Activated naive CD8-positive, alpha-beta T cell (primary cell): ENCODE data around the gene LAT.
"Not testable (repeated sequence)": the region's sequence is repeated elsewhere in the genome, so short reads cannot be mapped to it uniquely, and the experiment has no call there.

ENCODE experiments used
- H3K27ac Mint-ChIP-seq: one replicate; pipeline ENCODE4 v1.8.0; 2021; ENCODE audit warnings: mixed read lengths
- H3K27me3 Mint-ChIP-seq: one replicate; pipeline ENCODE4 v1.8.0; 2021; ENCODE audit warnings: mixed read lengths
- H3K36me3 Mint-ChIP-seq: one replicate; pipeline ENCODE4 v1.8.0; 2021; ENCODE audit warnings: mixed read lengths
- H3K4me1 Mint-ChIP-seq: one replicate; pipeline ENCODE4 v1.8.0; 2021; ENCODE audit warnings: low read depth, mixed read lengths
- H3K4me3 Mint-ChIP-seq: one replicate; pipeline ENCODE4 v1.8.0; 2021; ENCODE audit warnings: mild to moderate bottlenecking, mixed read lengths
- H3K9me3 Mint-ChIP-seq: one replicate; pipeline ENCODE4 v1.8.0; 2021; ENCODE audit warnings: low read depth, mixed read lengths

Gene LAT, protein sequence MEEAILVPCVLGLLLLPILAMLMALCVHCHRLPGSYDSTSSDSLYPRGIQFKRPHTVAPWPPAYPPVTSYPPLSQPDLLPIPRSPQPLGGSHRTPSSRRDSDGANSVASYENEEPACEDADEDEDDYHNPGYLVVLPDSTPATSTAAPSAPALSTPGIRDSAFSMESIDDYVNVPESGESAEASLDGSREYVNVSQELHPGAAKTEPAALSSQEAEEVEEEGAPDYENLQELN

DNA sequence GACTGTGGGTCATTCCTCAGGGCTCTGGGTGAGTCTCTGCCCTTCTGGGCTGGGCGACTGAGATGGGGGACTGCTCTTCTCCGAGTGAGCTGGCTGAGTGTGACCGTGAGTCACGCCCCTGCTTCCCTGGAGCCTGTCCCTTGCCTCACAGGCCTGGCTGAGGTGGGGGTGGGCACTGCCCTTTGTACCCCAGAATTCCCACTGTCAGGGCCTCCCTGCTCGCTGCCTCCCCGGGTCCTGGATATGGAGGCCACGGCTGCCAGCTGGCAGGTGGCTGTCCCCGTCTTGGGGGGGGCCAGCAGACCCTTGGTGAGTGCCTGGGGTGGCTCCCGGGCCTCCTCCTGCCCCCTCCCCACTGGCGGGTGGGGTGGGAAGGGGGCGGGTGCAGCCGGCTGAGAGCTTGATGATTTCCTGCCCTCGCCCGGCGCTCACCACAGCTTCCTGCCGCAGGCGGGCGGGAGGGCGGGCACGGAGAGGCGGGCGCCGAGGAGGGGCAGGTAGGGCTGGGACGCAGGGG, at the start of gene LAT:
Gene LAT (plus strand): TSS at position 434 of the 517 bp plus-strand sequence. CDS start 366 bp downstream, outside the sequence.
- Mint-ChIP-seq H3K27ac (peak within 1 kb of the TSS; percentile 98), H3K36me3 (peaks cover 25% of the 10 kb centered on the region)

DNA sequence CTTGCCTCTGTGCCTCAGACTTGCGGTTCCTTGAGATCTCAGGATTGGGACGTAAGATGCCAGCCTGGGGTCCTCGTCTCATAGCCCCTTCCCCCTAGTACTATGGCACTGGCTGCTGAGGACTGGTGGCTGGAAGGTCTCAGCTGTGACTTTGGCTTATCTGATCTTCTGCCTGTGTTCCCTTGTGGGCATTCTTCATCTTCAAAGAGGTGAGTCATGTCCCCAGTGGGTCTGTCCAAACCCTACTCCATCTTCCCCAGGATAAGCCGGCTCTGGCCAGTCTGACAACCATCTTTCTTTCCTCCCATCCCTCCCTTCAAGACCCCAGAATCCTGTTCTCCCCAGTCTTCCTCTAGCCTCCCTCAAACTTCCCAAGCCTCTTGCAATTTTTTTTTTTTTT, 49.5 kb upstream of the LAT start:
- Mint-ChIP-seq H3K9me3 (no peaks in the 10 kb centered on the region), H3K4me1 (peaks cover 23% of the 10 kb centered on the region), H3K36me3 (peaks cover 2% of the 10 kb centered on the region), H3K27ac (no peak overlapping the region), H3K4me3 (no peak overlapping the region), H3K27me3 (no peaks in the 10 kb centered on the region)

More for the DNA sequence above, at the start of gene LAT:
- Mint-ChIP-seq H3K4me1 (peaks cover 36% of the 10 kb centered on the region), H3K27me3 (no peaks in the 10 kb centered on the region), H3K9me3 (no peaks in the 10 kb centered on the region), H3K4me3 (peak within 1 kb of the TSS; percentile 89)

DNA sequence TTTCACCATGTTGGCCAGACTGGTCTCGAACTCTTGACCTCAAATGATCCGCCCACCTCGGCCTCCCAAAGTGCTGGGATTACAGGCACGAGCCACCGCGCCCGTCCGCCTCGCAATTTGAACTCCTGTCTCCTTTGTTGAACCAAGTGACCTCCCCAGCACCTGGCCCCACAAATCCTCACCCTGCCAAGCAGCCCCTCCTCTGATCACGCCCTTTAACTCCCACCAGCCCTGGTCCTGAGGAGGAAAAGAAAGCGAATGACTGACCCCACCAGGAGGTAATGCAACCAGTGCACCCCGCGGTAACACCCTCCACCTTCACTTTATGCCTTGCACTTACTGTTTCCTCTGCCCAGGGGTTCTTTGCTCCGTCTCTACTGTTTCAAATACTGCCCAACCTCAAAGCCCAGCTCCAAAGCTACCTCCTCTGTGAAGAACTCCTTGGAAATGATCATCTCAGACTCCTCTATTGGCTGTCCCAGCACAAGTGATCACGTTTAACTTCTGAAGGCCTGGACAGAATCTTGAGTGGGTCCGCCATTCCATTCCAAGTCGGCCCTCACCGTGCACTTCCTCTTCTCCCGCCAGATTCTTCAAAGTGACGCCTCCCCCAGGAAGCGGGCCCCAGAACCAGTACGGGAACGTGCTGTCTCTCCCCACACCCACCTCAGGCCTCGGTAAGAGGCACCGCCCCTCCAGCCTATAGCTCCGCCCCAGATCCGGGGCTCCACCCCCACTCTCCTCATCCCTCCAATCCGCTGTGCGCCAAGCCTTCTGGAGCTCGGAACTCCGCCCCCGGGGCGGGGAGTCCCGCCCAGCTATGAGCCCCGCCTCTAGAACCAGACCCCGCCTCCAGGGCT, 48.7 kb upstream of the LAT start:
- peaks cover 15% of the 10 kb centered on the region for H3K4me1 Mint-ChIP-seq
- peak overlapping the region; percentile 86 for H3K4me3 Mint-ChIP-seq
- peak overlapping the region; percentile 82 for H3K27ac Mint-ChIP-seq
- peaks cover 2% of the 10 kb centered on the region for H3K36me3 Mint-ChIP-seq
- no peaks in the 10 kb centered on the region for H3K9me3 Mint-ChIP-seq
- no peaks in the 10 kb centered on the region for H3K27me3 Mint-ChIP-seq

DNA sequence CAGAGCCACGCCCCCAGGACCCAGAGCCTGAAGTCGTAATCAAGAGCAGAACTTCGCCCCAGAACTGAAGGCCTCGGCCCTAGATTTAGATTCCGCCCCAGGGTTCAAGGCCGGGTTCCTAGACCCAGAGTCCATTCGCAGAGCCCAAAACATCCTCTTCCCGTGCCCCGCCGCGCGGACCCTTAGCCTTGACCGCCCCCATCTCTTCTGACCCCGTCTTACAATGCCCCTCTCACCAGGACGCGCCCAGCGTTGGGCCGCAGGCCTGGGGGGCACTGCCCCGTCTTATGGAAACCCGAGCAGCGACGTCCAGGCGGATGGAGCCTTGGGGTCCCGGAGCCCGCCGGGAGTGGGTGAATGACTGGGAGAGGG, 48.1 kb upstream of the LAT start:
- Mint-ChIP-seq H3K27ac (no peak overlapping the region), H3K4me1 (peaks cover 13% of the 10 kb centered on the region), H3K36me3 (peaks cover 2% of the 10 kb centered on the region), H3K4me3 (peak overlapping the region; percentile 86), H3K9me3 (no peaks in the 10 kb centered on the region), H3K27me3 (no peaks in the 10 kb centered on the region)

DNA sequence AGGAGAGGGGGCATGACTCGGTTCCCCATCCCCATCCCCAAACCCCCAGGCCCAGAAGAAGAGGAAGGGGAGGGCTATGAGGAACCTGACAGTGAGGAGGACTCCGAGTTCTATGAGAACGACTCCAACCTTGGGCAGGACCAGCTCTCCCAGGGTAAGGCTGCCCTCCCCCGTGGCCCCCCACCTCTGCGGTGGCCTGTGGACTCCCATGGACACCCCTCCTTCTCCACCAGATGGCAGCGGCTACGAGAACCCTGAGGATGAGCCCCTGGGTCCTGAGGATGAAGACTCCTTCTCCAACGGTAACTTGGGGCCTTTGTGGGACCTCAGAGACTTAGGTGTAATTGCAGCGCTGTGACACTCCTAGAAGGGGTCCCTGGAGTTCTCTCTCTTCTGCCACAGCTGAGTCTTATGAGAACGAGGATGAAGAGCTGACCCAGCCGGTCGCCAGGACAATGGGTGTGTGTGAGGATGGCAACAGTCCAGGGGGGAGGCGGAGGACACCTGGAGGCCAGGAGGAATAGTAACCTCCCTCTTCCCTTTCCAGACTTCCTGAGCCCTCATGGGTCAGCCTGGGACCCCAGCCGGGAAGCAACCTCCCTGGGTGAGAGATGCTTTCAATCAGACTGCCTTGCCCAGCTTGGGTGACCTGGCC, 47.5 kb upstream of the LAT start:
- H3K27ac Mint-ChIP-seq = no peak overlapping the region
- H3K27me3 Mint-ChIP-seq = no peaks in the 10 kb centered on the region
- H3K4me3 Mint-ChIP-seq = no peak overlapping the region
- no peaks in the 10 kb centered on the region for H3K9me3 Mint-ChIP-seq
- peaks cover 2% of the 10 kb centered on the region for H3K36me3 Mint-ChIP-seq
- H3K4me1 Mint-ChIP-seq = peaks cover 13% of the 10 kb centered on the region

DNA sequence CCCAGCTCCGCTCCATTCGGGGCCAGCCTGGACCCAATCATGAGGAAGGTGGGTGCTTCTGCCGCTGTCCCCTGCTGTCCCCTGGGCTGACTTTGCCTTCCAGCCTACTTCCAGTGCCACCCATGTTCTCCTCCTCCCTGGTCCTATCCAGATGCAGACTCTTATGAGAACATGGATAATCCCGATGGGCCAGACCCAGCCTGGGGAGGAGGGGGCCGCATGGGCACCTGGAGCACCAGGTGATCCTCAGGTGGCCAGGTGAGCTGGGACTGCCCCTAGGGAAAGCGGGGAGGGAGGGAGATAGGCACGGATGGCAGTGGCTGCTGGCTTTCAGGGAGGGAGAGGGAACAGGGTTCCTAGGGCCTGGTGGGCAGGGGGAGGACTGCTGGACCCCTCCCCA, 46.1 kb upstream of the LAT start:
- Mint-ChIP-seq H3K27ac (no peak overlapping the region), H3K27me3 (no peaks in the 10 kb centered on the region), H3K4me1 (peaks cover 13% of the 10 kb centered on the region), H3K4me3 (no peak overlapping the region), H3K9me3 (no peaks in the 10 kb centered on the region), H3K36me3 (peaks cover 2% of the 10 kb centered on the region)

DNA sequence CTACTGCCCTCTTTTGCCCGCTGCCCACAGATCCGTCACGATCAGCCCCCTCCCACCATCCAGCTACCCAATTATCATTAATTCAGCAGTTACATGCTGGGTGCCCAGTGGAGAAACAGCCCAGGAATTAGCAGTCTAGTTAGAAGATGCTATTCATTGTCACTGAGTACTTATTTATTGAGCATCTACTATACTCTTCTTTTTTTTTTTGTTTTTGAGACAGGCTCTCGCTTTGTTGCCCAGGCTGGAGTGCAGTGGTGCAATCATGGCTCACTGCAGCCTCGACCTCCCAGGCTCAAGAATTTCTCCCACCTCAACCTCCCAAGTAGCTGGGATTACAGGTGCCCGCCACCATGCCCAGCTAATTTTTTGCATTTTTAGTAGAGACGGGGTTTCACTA, 45.0 kb upstream of the LAT start:
- H3K4me1 Mint-ChIP-seq = peaks cover 13% of the 10 kb centered on the region
- not testable (repeated sequence) for H3K4me3 Mint-ChIP-seq, H3K27ac Mint-ChIP-seq

DNA sequence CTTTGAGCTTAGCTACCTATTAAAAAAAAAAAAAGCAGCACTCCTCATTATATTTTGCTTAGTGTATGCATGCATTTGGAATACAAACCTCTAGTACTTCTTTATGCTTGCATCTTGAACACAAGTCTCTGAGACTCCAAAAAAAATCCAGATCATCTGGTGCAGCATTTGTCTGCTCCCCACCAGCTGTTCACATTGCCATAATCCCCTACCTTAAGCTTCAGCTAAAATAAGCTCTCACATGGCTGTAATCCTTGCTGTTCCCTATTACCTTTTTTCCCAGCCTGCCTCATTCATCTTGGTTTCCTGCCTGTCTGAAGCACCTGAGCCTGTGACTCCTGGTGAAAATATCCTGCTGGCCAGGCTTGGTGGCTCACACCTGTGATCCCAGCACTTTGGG, 41.6 kb upstream of the LAT start:
- H3K4me1 Mint-ChIP-seq = peaks cover 8% of the 10 kb centered on the region
- no peaks in the 10 kb centered on the region for H3K36me3 Mint-ChIP-seq
- no peak overlapping the region for H3K27ac Mint-ChIP-seq

More for the DNA sequence above, 45.0 kb upstream of the LAT start:
- H3K27me3 Mint-ChIP-seq, H3K9me3 Mint-ChIP-seq, H3K36me3 Mint-ChIP-seq: not testable (repeated sequence)

DNA sequence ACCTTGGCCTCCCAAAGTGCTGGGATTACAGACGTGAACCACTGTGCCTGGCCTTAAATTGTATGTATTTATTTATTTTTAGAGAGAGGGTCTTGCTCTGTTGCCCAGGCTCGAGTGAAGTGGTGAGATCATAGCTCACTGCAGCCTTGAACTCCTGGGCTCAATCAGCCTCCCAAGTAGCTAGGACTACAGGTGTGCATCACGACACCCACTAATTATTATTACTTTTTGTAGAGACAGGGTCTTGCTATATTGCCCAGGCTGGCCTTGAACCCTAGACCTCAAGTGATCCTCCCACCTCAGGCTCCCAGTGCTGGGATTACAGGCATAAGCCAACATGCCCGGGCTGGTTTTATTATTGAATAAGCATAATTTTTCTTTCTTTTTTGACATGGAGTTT, 38.2 kb upstream of the LAT start:
- no peaks in the 10 kb centered on the region for H3K36me3 Mint-ChIP-seq
- H3K27me3 Mint-ChIP-seq = no peaks in the 10 kb centered on the region
- H3K9me3 Mint-ChIP-seq = no peaks in the 10 kb centered on the region
- H3K4me3 Mint-ChIP-seq = no peak overlapping the region
- H3K27ac Mint-ChIP-seq = no peak overlapping the region
- peaks cover 17% of the 10 kb centered on the region for H3K4me1 Mint-ChIP-seq

More for the DNA sequence above, 41.6 kb upstream of the LAT start:
- no peak overlapping the region for H3K4me3 Mint-ChIP-seq
- H3K27me3 Mint-ChIP-seq = no peaks in the 10 kb centered on the region
- no peaks in the 10 kb centered on the region for H3K9me3 Mint-ChIP-seq

DNA sequence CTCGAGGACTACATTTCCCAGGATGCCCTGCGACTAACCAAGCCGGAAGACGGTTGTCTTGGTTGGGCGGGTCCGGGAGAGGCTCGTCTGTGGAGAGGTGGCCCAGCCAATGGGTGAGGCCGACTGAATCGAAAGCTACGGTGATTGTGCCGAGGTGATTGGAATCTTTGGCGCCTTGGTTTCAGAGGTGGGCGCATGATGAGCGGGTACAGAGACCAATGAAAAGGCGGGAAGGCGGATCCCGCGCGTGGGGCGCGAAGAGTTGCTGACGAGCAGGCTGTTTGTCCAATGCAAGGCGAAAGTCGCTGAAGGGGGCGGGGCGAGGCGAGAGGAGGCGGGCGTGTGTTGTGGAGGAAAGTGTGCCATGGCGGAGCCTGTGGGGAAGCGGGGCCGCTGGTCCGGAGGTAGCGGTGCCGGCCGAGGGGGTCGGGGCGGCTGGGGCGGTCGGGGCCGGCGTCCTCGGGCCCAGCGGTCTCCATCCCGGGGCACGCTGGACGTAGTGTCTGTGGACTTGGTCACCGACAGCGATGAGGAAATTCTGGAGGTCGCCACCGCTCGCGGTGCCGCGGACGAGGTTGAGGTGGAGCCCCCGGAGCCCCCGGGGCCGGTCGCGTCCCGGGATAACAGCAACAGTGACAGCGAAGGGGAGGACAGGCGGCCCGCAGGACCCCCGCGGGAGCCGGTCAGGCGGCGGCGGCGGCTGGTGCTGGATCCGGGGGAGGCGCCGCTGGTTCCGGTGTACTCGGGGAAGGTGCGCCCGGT, 34.0 kb upstream of the LAT start, which contains the start of gene NFATC2IP:
Gene NFATC2IP (plus strand): TSS at position 290 of the 762 bp plus-strand sequence. CDS start 75 bp downstream, at position 365.
- Mint-ChIP-seq H3K27ac (peak within 1 kb of the TSS; percentile 97), H3K27me3 (no peaks in the 10 kb centered on the region), H3K9me3 (no peaks in the 10 kb centered on the region), H3K4me1 (peaks cover 29% of the 10 kb centered on the region), H3K36me3 (no peaks in the 10 kb centered on the region), H3K4me3 (peak within 1 kb of the TSS; percentile 95)

DNA sequence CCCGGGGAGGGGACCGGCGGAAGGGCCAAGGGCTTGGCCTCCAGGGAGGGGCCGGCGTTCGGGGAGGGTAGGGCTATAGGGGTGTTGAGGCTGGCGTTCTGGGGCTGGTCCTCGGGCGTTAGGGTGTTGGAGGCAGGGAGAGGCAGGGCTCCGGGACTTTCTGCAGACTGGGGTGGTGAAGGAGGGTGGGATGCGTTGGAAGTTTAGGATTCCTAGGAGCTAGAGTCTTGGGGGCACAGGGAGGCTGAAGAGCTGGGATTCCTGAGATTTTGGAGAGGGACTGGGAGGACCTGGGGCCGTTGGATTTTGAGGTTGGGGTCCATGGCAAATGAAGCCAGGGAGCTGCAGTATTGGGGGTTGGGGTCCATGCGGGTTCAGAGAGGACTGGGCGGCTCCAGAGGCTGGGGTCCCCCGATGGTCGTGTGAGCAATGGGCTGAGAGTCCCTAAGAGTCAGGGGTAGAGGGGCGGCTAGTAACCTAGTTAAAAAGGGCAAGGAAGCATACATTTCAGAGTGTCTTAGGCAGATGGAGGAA, 33.4 kb upstream of the LAT start:
- no peaks in the 10 kb centered on the region for H3K9me3 Mint-ChIP-seq
- peak overlapping the region; percentile 95 for H3K4me3 Mint-ChIP-seq
- peaks cover 2% of the 10 kb centered on the region for H3K36me3 Mint-ChIP-seq
- peak overlapping the region; percentile 83 for H3K27ac Mint-ChIP-seq
- peaks cover 28% of the 10 kb centered on the region for H3K4me1 Mint-ChIP-seq
- H3K27me3 Mint-ChIP-seq = no peaks in the 10 kb centered on the region

DNA sequence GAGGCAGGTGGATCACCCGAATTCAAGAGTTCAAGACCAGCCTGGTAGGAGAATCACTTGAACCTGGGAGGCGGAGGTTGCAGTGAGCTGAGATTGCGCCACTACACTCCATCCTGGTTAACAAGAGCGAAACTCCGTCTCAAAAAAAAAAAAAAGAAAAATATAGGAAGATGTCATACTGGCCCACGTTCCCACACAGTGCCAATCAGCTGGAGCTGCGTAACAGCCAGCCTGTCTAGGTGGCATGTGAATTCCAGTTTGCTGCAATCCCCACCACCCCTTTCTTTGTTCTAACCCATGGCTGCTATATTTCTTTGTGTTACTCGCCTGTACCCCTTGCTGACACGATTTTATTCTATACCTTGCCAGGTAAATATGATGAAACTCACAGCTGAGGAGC, 26.6 kb upstream of the LAT start:
- Mint-ChIP-seq H3K27me3 (no peaks in the 10 kb centered on the region), H3K36me3 (peaks cover 3% of the 10 kb centered on the region), H3K9me3 (no peaks in the 10 kb centered on the region), H3K27ac (no peak overlapping the region), H3K4me3 (no peak overlapping the region), H3K4me1 (peaks cover 7% of the 10 kb centered on the region)

DNA sequence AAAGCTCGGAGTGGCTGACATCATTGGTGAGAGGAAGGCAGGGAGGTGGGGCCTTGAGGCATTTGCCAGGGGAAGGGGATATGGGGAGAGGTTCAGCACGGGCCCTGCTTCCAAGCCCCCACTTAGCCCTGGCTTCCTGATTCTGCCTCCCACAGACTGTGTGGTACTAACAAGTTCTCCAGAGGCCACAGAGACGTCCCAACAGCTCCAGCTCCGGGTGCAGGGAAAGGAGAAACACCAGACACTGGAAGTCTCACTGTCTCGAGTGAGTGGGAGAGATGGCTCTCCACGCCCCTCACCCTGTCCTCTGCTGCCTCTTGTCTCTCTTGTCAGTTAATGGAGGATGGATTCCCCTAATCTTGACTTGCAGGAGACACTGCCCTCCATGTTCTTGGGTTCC, 26.0 kb upstream of the LAT start:
- Mint-ChIP-seq H3K27ac (no peak overlapping the region), H3K4me3 (no peak overlapping the region), H3K36me3 (peaks cover 3% of the 10 kb centered on the region), H3K9me3 (no peaks in the 10 kb centered on the region), H3K27me3 (no peaks in the 10 kb centered on the region), H3K4me1 (peaks cover 4% of the 10 kb centered on the region)

DNA sequence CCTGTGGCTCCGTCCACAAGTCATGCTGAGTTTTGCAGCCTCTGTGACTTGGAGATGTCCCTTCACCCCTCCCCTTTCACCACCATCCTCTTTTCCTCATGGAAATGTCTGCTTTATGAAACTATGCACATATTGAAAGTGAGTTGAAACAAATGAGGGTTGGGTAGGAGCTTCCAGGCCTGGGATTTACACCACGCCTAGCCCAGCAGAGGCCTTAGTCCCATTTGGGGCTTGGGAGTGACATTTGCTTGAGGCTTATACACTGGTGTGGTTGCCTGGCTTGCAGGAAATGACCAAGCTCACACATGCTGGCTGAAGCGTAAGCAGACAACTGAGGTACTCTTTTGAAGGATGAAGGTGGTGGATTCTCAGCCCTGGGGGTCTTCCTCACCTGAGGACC, 20.8 kb upstream of the LAT start:
- no peaks in the 10 kb centered on the region for H3K27me3 Mint-ChIP-seq
- no peaks in the 10 kb centered on the region for H3K4me1 Mint-ChIP-seq
- H3K9me3 Mint-ChIP-seq = no peaks in the 10 kb centered on the region
- H3K36me3 Mint-ChIP-seq = no peaks in the 10 kb centered on the region
- no peak overlapping the region for H3K27ac Mint-ChIP-seq
- H3K4me3 Mint-ChIP-seq = no peak overlapping the region
